HG03469 (cell line): ENCODE results near the gene FLOT2.
A peak's percentile ranks its signal among the peaks of the same experiment; 100 is the strongest.
"Not testable (repeated sequence)": the region's sequence is repeated elsewhere in the genome, so short reads cannot be mapped to it uniquely, and the experiment has no call there.

ENCODE experiments used
- ATAC-seq: cut with Tn5 transposase; IDR thresholded peaks from one replicate; pipeline ENCODE4 v1.9.1; 2021; ENCODE audit warnings: mild to moderate bottlenecking, moderate library complexity, moderate number of reproducible peaks; ENCODE audit not compliant: unreplicated experiment

FLOT2 gene

DNA sequence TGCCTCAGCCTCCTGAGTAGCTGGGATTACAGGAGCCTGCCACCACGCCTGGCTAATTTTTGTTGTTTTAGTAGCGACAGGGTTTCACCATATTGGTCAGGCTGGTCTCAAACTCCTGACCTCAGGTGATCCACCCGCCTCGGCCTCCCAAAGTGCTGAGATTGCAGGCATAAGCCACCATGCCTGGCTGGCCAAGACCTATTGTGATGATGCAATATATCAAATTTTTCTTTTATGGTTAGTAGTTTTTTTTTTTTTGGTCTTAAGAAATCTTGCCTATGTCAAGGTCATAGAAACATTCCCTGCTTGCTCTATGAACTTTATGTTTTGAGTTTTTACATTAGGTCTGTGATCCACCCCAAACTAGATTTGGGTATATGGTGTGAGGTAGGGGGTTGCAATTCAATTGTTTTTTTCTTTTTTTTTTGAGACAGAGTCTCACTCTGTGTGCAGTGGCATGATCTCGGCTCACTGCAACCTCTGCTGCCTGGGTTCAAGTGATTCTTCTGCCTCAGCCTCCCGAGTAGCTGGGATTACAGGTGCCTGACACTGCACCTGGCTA, 20.3 kb downstream of the FLOT2 start:
- ATAC-seq, result not testable (repeated sequence)

GRCh38 chr17:28875848-28876550, 21.5 kb downstream of the FLOT2 start:
- no peak for ATAC-seq

DNA sequence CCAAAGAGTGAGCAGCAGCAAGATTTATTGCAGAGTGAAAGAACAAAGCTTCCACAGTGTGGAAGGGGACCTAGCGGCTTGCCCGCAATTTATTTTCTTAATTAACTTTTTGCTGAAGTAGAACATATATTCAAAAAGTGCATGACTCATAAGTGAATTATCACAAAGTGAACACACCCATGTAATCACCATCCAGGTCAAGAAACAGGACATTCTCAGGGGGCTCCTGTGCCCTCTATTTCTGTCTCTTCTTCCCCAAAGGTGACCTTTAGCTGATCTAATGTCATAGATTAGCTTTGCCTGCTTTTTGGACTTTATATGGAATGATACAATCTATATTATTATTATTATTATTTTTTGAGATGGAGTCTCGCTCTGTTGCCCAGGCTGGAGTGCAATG, 22.8 kb downstream of the FLOT2 start:
- ATAC-seq, result no peak

GRCh38 chr17:28873839-28874238, 23.7 kb downstream of the FLOT2 start:
- no peak for ATAC-seq

GRCh38 chr17:28871056-28871579, 26.4 kb downstream of the FLOT2 start:
- peak; percentile 82 for ATAC-seq

GRCh38 chr17:28867276-28867675, 30.3 kb downstream of the FLOT2 start:
- no peak for ATAC-seq

DNA sequence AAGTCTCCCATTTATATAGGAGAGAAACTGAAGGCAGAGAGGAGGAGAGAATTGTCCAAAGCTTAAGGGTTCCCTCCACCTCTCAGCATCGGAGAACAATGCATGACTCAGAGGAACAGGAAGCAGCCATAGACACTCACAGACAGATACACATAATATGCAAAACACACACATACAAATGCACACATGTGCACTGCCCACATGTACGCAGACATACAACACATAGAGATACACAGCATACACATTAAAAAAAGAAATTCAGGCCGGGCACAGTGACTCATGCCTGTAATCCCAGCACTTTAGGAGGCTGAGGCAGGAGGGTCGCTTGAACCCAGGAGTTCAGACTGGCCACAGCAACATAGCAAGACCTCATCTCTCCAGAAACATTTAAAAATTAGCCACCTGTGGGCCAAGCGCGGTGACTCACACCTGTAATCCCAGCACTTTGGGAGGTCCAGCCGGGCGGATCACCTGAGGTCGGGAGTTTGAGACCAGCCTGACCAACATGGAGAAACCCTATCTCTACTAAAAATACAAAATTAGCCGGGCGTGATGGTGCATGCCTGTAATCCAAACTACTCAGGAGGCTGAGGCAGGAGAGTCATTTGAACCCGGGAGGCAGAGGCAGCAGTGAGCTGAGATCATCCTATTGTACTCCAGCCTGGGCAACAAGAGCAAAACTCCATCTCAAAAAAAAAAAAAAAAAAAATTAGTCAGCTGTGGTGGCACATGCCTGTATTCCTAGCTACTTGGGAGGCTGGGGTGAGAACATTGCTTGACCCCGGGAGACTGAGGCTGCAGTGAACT, 31.4 kb downstream of the FLOT2 start:
- no peak for ATAC-seq

GRCh38 chr17:28864991-28865849, 32.3 kb downstream of the FLOT2 start:
- ATAC-seq, result no peak

DNA sequence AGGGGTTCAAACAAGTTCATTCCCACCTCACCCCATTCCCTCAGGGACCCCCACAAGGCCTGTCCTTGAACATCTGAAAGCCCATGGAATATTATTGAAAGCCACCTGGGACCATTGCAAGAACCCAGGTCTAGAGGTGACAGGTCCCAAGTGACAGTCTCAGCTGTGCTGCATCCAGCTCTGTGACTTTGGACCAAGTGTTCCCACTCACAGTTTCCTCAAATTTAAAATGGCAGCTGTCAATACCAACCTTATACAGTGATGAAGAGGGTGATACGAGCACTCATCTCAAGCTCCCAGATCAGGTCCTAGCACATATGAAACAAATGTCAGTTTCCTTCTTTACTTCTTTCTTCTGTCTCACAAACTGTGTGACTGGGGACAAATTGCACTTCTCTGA, 33.6 kb downstream of the FLOT2 start:
- no peak for ATAC-seq

DNA sequence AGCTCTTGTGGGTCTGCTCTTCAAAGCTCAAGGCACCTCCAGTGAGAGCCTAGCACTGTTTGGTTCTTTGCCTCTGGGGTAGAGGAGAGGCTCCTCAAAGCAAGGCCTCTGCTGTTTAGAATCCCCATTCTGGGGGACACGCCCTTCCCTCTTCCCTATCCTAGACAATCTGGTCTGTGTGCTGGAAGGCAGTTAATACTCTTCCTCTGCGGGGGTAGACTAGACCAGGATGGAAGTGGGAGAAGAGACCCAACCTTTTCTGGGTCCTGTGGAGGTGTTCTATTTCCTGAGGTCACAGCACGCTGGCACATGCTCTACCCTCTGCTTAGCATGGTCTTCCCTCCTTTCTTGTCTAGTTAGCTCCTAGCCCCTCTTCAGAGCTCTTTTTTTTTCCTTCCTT, 35.0 kb downstream of the FLOT2 start:
- ATAC-seq, result no peak

DNA sequence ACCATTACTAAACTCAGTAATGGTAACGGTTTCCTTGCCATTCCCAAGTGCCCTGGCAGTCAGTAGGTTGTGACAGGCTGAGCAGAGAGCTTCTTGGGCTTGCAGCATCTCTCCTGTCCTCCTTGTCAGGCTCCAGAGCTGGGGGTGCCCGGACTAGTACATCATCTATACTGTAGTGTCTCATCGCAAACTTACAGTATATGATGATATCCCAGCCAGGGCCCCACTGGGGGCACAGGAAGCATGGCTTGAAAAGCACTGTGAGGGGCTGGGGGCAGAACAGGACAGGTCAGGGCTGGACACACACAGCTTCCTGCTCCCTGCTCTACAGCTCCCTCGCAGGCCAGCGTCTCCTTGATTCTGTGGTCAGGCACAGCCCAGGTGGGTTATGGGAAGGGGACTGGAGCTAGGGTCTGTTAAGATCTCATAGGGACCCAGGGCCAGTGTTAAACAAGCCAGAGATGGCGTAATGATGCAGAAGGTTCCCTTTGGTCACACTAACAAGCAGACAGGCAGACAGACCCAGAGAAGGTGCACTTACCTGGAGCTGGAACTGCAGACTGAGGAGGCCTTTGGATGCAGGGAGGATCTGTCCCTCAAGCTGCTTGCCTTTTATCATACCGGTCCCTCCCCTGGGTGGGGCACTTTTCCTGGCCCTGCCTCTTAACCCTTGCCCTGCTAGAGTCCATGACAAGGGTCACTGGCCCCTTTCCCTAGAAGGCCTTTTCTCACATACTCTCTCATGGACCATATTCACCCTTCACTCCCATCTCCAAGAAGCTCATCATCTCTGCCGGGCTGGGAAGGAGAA, 35.9 kb downstream of the FLOT2 start:
- ATAC-seq, result no peak

DNA sequence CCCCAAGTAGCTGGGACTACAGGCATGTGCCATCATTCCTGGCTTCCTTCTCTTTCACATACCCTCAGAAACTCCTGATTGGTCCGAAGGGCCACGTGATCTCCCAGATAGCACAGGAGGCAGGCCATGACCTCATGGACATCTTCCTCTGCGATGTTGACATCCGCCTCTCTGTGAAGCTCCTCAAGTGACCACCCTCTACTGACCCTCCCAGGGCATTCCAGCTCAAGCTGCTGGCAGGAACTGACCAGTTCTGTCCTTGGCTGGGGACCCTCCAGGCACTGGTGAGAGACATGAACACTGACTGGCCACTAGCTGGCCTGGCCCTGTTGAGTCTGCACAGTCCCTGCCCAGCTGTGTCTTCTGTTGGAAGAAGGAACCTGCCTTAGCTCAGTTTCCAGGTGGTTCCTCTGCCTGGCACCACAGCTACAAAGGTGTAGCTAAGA, 37.1 kb downstream of the FLOT2 start:
- ATAC-seq, result no peak

- no peak for ATAC-seq
Measured at GRCh38 chr17:28858801-28859355, 38.7 kb downstream of the FLOT2 start.

GRCh38 chr17:28857905-28858800, 39.4 kb downstream of the FLOT2 start:
- no peak for ATAC-seq

DNA sequence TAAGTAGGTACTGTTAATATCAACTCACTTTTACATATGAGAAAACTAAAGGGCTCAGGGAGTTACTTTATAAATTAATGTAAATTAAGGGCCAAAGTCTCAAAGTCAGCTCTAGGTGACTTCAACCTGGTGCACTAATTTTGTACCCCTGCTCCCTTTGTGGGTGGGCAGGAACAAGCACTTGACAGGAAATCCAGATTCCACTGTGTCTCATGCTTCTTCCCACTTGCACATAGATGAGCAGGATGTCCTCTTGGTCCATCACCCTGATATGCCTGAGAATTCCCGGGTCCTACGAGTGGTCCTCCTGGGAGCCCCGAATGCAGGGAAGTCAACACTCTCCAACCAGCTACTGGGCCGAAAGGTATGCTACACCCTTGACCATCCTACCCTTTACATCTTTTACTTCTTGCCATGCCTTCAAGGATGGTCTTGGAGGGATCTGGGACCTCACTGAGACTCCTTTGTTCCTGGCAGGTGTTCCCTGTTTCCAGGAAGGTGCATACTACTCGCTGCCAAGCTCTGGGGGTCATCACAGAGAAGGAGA, 41.4 kb downstream of the FLOT2 start:
- ATAC-seq, result no peak

DNA sequence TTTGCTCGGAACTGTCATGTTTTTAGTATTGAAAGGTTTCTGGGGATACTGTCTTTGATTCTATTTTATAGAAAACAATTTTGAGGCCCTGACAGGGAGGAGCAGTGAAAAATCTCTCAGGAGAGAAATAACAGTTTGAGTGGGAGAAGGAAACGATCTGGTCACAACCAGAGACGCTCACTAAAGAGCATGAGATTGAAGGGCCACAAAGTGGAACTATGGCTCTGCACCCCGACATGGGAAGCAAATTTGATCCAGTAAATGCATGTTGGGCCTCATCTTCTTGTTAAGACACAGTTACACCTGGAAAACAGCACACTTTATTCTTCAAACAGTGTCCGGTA, 42.2 kb downstream of the FLOT2 start:
- ATAC-seq, result no peak

GRCh38 chr17:28854457-28855335, 42.8 kb downstream of the FLOT2 start, which contains the start of gene ERAL1:
ERAL1 (plus strand) TSS chr17:28855016; CDS start chr17:28855035, 19 bp downstream.
- peak; percentile 78 for ATAC-seq
